Lower leg skin (tissue), 3 donors: ENCODE data around the gene ZNF443.

ENCODE experiments used
- CTCF ChIP-seq, 3 donors: fragments of 450-650 bp; IDR thresholded peaks; one replicate each; pipeline ENCODE4 v1.5.1; 2016; ENCODE audit warnings: antibody characterized with exemption in 3 of 3, mild to moderate bottlenecking in 3 of 3, moderate library complexity in 2 of 3
- POLR2A ChIP-seq, 2 donors: fragments of 450-650 bp; IDR thresholded peaks; one replicate each; pipeline ENCODE4 v1.6.1; 2016 to 2017; ENCODE audit warnings: antibody characterized with exemption in 2 of 2, mild to moderate bottlenecking in 1 of 2, moderate library complexity in 1 of 2

- no peak for TF ChIP-seq CTCF (IDR thresholded peaks at IDR 0.05)
- TF ChIP-seq POLR2A (IDR thresholded peaks at IDR 0.05): no peak
Measured at GRCh38 chr19:12484371-12485051, 43.7 kb upstream of the ZNF443 start, which contains the start of gene ZNF709.
